ENCODE data around the gene RAPSN.

GRCh38 chr11:47438721-47439120 lies 10.2 kb downstream of the RAPSN start:
- TF ChIP-seq POLR2A (IDR thresholded peaks at IDR 0.05; ENCODE audit: low read depth, low read length) (no peak), POLR2AphosphoS5 (IDR thresholded peaks at IDR 0.05; ENCODE audit: low read depth, low read length) (no peak), SPI1 (IDR thresholded peaks at IDR 0.05; ENCODE audit: low read depth, low read length) (no peak), PAX5 (IDR thresholded peaks at IDR 0.05; ENCODE audit: insufficient read depth, low read length, severe bottlenecking) (no peak), POU2F2 (IDR thresholded peaks at IDR 0.05; ENCODE audit: low read depth, low read length) (no peak), TAF1 (IDR thresholded peaks at IDR 0.05; ENCODE audit: low read depth, low read length) (no peak)

Data from GM12891 (cell line).